Measurements from ENCODE around the gene TPCN1.

Gene TPCN1

GRCh38 chr12:113271466-113271852, 50.2 kb downstream of the TPCN1 start:
- DNase-seq: no peak
- in situ Hi-C loops (cut with MboI; ENCODE audit: low pct_unique_long_range_greater_than_20kb, low sequenced_read_pairs): no loop called here

GRCh38 chr12:113271853-113272561, 50.7 kb downstream of the TPCN1 start:
- in situ Hi-C loops (cut with MboI; ENCODE audit: low pct_unique_long_range_greater_than_20kb, low sequenced_read_pairs): no loop called here

GRCh38 chr12:113273053-113273725, 51.9 kb downstream of the TPCN1 start:
- in situ Hi-C loops (cut with MboI; ENCODE audit: low pct_unique_long_range_greater_than_20kb, low sequenced_read_pairs): no loop called here
- DNase-seq: no peak

More at GRCh38 chr12:113271853-113272561, 50.7 kb downstream of the TPCN1 start:
- no peak for DNase-seq

DNA sequence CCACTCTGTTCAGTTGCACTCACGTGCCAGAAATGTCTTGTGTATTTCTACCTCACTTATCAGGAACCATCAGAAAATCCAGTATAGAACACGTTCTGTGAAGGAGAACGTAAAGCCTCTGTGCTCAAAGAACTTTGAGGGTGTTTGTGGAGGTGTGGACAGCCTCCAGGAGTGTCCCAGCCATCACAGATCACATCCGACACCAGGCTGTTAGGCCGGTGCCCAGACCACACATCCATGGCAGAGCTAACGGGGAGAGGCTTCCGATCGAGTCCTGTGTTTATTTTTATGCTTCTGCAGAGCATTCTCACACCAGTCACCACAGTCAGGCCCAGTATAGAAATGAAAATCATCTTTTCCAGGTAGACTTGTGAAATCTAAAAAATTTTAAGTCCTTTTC, 53.6 kb downstream of the TPCN1 start:
- no peak for DNase-seq
- in situ Hi-C loops (cut with MboI; ENCODE audit: low pct_unique_long_range_greater_than_20kb, low sequenced_read_pairs): no loop called here

GRCh38 chr12:113276306-113276705, 55.0 kb downstream of the TPCN1 start:
- DNase-seq: no peak
- in situ Hi-C loops (cut with MboI; ENCODE audit: low pct_unique_long_range_greater_than_20kb, low sequenced_read_pairs): no loop called here

DNA sequence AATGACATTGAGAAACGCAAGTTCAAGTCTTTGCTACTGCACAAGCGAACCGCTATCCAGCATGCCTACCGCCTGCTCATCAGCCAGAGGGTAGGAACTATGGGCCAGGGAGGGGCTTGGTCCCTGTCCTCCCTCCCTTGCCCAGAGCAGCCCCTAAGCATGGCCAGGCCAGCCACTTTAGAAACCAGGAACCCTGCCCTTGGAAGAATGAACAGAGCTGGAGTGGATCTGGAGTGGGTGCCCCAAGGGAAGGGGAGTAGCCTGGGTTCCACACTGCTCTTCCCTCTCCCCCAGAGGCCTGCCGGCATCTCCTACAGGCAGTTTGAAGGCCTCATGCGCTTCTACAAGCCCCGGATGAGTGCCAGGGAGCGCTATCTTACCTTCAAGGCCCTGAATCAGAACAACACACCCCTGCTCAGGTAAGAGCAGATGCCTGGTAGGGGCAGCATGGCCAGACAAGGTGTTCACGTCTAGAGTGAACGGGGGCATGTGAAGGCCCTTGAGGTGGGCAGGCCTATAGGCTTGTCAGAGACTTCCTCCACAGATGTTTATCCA, 55.8 kb downstream of the TPCN1 start:
- in situ Hi-C loops (cut with MboI; ENCODE audit: low pct_unique_long_range_greater_than_20kb, low sequenced_read_pairs): no loop called here
- no peak for DNase-seq

- DNase-seq: no peak
- in situ Hi-C loops (cut with MboI; ENCODE audit: low pct_unique_long_range_greater_than_20kb, low sequenced_read_pairs): no loop called here
Observed at GRCh38 chr12:113277511-113277910, 56.2 kb downstream of the TPCN1 start.

DNA sequence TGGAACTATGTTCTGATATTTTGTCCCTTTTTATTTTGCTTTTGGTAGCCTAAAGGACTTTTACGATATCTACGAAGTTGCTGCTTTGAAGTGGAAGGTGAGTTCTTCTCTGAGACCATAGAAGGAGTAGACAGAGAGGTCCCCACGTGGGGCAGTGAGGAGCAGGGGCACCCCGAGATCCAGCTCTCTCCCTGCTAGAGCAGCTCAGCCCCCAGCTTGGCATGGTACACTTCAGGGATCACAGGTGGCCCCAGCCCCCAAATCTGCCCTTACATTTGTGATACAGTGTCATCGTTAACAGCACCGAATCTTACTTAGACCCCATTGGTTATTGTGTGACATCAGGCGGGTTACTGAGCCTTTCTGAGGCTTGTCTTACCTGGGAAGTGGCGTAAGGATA, 56.9 kb downstream of the TPCN1 start:
- no peak for DNase-seq
- in situ Hi-C loops (cut with MboI; ENCODE audit: low pct_unique_long_range_greater_than_20kb, low sequenced_read_pairs): no loop called here

DNA sequence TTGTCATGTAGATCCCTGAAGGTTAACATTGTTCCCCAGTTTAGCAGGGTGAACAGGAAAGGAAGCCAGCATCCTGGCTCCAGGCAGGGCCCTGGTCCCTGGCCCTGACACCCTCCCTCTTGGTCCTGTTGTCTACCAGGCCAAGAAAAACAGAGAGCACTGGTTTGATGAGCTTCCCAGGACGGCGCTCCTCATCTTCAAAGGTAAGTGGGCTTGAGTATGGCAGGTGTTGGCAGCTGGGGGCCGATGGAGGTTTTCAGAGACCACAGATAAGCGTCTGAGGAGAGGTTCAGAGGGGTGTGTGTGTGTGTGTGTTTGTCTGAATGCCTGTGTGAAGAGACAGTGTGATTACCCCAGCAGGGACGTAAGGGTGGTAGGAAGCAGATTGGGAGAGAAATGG, 57.4 kb downstream of the TPCN1 start:
- no peak for DNase-seq
- in situ Hi-C loops (cut with MboI; ENCODE audit: low pct_unique_long_range_greater_than_20kb, low sequenced_read_pairs): no loop called here

GRCh38 chr12:113284751-113285150, 63.5 kb downstream of the TPCN1 start:
- in situ Hi-C loops (cut with MboI; ENCODE audit: low pct_unique_long_range_greater_than_20kb, low sequenced_read_pairs): no loop called here
- peak; percentile 51 for DNase-seq

- DNase-seq: no peak
- in situ Hi-C loops (cut with MboI; ENCODE audit: low pct_unique_long_range_greater_than_20kb, low sequenced_read_pairs): no loop called here
Observed at GRCh38 chr12:113285679-113286610, 64.7 kb downstream of the TPCN1 start.

DNA sequence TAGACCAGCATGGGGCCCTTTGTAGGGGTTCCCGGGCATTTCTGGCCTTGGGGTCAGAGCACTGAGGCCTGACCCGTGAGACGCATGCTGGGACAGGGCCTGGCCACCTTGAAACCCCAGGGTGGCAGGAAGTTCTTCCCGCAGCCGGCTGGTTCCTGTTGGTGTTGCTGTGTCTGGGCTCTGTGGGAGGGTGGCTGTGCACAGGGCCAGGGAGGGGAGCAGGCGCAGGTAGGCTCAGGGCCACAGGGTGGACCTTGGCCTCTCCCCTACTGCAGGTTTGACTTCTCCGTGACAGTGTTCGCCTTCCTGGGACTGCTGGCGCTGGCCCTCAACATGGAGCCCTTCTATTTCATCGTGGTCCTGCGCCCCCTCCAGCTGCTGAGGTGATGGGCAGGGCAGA, 65.4 kb downstream of the TPCN1 start:
- in situ Hi-C loops (cut with MboI; ENCODE audit: low pct_unique_long_range_greater_than_20kb, low sequenced_read_pairs): no loop called here
- DNase-seq: no peak

- no peak for DNase-seq
- in situ Hi-C loops (cut with MboI; ENCODE audit: low pct_unique_long_range_greater_than_20kb, low sequenced_read_pairs): no loop called here
Observed at GRCh38 chr12:113287146-113287898, 66.1 kb downstream of the TPCN1 start.

DNA sequence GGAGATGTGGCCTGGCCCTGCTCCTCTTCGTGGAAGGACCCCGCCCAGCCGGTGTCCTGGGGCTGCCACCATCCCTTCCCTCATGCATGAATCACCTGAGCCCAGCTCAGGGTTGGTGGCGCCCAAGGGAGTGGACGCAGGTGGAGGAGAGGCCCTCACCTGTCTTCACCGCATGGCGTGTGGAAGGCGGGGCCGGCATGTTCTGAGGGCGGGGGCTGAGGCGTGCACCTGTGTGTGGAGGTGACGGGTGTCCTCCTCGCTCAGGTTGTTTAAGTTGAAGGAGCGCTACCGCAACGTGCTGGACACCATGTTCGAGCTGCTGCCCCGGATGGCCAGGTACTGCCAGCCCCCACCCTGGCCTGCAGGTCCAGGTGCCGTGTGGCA, 66.6 kb downstream of the TPCN1 start:
- in situ Hi-C loops (cut with MboI; ENCODE audit: low pct_unique_long_range_greater_than_20kb, low sequenced_read_pairs): no loop called here
- DNase-seq: no peak

GRCh38 chr12:113289361-113289760, 68.1 kb downstream of the TPCN1 start:
- no peak for DNase-seq
- in situ Hi-C loops (cut with MboI; ENCODE audit: low pct_unique_long_range_greater_than_20kb, low sequenced_read_pairs): no loop called here

DNA sequence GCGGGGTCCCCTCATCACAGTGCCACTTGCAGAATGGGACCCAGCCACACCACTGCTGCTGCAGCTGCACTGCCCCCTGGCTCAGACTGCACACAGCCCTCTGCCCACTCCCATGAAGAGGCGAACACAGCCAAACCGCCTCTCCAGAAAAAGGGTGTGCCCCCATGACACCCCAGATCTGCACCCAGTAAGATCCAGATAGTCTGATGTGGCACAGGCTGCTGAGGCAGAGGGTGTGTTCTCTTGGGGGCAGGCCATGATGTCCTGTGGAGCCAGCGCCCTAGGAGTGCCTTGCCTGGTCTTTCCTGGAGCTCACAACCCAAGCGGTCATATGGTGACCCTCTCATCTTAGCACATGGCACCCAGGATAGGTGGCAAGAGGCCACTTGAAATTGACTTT, 69.2 kb downstream of the TPCN1 start:
- in situ Hi-C loops (cut with MboI; ENCODE audit: low pct_unique_long_range_greater_than_20kb, low sequenced_read_pairs): no loop called here

DNA sequence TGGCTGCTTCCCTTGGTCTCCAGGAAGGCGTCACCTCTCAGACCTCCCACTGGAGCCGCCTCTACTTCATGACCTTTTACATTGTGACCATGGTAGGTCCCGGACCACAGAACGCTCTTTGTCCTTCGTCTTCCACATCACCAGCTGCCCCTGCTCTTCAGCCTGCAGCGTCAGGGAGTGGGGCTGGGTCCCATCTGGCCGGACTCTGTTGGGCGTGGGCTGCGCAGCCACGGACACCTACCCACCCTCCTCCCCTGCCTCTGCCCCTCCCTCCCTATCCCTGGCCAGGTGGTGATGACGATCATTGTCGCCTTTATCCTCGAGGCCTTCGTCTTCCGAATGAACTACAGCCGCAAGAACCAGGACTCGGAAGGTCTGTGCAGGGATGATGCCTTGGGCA, 70.3 kb downstream of the TPCN1 start:
- in situ Hi-C loops (cut with MboI; ENCODE audit: low pct_unique_long_range_greater_than_20kb, low sequenced_read_pairs): no loop called here
- DNase-seq: no peak

More for the DNA sequence above, 69.2 kb downstream of the TPCN1 start:
- no peak for DNase-seq

DNA sequence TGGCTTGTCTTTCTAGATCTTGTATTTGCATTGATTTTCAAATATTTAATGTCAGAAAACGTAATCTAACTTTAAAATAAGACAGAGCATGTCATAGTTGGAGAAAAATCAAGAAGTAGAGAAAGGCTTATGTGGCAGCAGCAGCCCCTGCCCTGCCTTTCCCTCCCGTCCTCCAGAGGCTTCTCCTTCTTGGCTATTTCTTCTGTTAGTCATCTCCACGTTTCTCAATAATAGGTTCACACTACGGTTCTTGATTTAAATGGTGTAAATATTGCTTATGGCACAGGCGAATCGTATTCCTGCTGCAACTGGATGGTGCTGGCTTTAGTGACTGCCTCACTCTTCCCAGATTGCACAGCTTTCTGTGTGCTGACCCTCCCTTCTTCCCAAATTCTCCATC, 70.8 kb downstream of the TPCN1 start:
- no peak for DNase-seq
- in situ Hi-C loops (cut with MboI; ENCODE audit: low pct_unique_long_range_greater_than_20kb, low sequenced_read_pairs): no loop called here

DNA sequence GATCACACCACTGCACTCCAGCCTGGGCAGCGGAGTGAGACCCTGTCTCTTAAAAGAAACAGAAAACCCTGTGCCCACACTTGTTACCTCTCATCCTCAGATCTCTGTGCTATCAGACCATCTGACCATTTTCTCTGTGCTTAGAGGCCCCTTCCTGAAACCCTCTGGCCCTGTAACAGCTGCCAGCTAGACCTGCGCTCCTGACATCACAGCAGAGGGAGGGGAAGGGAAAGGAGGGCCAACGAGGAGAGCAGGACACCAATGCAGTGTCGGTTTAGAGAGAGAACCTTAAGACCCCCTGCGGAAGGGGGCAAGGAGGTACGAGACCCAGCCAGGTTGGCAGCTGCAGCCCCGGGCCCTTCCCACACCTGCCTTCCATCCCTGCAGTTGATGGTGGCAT, 71.3 kb downstream of the TPCN1 start:
- in situ Hi-C loops (cut with MboI; ENCODE audit: low pct_unique_long_range_greater_than_20kb, low sequenced_read_pairs): no loop called here
- no peak for DNase-seq

Data from KBM-7 (cell line).